ENCODE data around the gene ATXN2L.
"Not testable (repeated sequence)": the region's sequence is repeated elsewhere in the genome, so short reads cannot be mapped to it uniquely, and the experiment has no call there.

Gene ATXN2L

DNA sequence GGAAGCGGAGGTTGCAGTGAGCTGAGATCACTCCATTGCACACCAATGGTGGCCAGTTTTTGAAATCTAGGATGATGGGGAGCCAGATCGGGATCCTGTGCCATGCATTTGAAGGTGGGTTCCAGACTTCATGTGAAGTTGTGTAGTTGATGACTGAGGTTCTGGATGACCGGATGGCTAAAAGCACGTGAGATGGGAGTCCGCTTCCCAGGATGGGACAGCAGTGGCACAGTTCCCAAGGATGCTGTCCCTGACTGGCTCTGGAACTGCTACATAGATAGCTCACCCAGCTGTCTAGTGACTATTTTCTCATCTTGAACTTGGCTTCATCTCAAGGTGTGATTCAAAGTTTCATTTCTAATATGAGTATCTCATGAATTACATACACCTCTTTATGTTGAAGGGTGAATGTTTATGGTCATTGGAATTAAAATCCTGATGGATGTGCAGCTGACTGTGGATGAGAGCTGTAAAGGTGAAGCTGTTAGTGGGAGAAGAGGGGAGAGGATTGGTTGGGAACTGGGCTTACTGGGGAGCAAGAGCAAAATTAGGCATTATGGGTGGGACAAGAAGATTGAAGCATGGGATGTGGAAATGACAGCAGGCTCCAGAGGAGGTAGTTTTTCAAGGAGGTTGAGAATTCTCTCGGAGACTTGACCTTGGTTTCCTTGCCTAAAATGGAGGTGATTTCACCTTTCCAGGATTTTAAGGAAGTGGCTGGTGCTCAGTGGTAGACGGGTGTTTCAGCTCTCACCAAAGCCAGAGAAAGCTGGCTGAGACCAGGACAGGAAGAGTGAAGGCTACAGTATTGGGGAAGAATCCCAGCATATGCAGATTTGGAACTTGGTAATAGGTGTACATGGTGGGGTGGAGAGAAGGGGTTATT lies 15.1 kb downstream of the ATXN2L start:
- no peak for DNase-seq

DNA sequence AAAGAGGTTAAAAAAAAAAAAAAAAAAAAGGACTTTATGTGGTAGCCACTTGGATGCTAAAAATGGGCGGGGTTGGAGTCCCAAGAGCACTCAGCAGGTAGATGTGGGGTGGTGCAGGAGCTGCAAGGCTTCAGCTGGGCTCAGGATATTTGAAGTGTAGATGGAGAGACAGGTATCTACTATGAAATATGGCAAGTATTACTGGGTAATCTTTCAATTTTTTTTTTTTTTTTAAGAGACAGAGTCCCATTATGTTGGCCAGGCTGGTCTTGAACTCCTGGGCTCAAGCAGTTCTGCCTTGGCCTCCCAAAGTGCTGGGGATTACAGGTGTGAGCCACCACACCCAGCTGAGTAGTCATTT lies 15.7 kb downstream of the ATXN2L start:
- DNase-seq = no peak

DNA sequence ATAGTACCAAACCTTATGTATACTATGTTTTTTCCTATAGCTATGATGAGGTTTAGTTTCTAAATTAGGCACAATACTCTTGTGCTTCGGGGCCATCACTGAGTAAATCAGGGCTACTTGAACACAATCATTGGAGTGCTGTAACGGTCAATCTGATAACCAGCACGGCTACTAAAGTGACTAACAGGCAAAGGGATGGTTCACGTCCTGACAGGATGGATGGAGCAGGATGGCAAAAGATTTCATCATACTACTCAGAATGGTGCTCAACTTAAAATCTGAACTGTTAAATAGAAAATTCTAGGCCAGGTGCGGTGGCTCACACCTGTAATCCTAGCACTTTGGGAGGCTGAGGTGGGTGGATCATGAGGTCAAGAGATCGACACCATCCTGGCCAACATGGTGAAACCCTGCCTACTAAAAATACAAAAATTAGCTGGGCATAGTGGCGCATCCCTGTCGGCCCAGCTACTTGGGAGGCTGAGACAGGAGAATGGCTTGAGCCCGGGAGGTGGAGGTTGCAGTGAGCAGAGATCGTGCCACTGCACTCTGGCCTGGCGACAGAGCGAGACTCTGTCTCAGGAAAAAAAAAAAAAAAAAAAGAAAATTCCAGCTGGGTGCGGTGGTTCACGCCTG lies 16.3 kb downstream of the ATXN2L start:
- no peak for DNase-seq

DNA sequence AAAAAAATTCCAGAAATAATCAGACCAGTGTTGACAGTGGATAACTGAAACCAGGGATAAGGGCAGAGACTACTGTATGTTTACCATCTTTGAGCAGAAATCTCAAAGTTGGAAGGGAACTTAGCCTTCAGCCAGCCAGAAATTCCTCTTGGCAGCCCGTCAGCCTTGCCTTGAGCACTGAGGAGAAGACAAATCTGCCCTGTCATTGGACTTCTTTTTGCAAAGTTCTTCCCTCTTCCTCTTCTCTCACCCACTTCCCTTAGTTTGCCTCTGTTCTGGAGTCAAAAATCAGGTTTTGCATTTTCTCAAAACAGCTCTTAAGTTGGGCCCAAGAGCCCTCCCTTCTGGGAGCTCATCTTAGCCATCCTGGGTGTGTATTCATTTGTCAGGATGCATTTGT lies 17.1 kb downstream of the ATXN2L start:
- no peak for DNase-seq

DNA sequence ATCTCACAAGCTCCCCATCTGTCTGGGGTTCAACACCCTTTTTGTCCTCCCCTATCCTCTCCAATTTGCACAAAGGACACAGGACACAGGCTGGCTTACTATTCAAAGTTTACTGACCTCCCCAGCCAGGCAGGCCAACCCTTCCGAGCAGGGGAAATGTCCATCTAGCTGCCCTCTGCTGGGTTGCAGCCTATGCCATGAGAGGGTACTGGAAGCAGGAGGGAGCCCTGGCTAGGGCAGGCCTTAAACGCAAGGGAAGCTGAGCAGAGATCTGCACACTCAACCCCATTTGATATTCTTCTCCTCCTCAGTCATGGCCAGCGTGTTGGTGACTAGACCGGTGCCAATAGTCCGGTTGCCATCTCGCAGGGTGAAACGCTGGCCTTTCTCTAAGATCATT lies 19.9 kb downstream of the ATXN2L start:
- no peak for DNase-seq

DNA sequence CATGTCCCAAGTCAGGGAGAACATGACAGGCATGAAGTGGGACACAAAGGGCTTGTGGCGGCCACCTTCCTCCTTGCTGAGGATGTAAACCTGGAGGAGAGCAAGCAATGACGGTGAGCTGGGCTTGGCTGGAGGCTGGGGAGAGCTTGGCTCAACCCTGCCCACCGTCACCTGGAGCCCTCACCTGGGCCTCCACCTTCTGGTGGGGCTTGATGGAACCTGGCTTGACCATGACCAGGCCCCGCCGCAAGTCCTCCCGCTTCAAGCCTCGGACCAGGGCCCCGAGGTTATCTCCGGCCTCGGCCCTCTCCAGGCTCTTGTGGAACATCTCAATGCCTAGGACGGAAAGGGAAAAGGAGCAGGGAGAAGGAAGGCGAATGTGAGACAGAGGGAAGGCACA lies 21.0 kb downstream of the ATXN2L start:
- no peak for DNase-seq

DNA sequence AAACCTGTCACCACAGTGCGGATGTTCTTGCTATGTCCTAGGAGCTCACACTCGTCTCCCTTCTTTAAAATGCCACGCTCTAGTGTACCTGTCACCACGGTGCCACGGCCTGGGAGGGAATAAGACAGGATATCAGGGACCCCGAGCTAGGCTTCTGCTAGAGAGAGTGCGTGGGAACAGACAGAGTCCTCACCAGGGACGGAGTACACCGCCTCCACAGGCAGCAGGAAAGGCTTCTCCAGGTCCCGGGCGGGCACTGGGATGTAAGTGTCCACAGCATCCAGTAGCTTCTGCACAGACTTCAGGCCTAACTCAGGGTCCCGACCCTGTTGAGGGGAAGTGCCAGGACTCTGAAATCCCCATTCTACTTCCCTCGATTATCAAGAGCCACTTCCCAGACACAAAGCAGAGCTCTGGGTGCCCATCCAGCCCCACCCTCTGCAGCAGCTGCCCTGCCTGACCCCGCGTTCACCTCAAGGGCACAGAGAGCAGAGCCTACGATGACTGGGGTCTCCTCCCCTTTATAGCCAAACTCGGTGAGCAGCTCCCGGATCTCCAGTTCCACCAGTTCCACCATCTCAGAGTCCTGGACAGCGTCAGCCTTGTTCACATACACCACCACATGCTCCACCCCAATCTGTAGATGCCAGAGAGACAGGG lies 21.6 kb downstream of the ATXN2L start:
- no peak for DNase-seq

DNA sequence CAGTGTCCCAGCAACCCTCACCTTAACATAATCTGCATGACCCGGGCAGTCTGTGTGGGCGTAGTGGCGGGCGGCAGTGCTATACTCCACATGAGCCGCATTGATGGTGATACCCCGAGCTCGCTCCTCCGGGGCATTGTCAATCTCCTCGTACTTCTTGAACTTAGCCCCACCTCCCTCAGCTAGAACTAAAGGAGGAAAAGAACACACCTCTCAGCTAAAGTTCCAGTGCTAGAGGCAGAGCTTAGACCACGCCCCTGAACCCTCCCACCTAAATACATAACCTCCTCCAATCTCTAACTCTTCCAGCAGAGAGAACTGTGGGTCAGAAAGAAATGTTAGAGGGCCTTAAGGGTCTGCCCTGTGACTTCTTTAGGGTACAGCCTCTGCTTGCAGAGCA lies 22.5 kb downstream of the ATXN2L start:
- no peak for DNase-seq

DNA sequence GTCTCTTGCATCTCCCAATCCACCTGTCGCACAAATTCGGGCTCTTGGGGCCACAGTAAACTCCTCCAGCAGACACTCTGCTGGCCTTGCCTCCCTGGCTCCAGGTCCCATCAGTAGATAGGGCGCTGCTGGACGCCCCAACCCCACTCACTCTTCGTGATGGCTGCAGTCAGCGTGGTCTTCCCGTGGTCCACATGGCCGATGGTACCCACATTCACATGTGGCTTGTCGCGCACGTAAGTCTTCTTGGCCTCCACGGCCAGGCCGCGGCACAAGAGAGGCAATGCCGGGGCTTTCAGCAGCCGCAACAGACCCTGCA lies 22.9 kb downstream of the ATXN2L start:
- DNase-seq = no peak

DNA sequence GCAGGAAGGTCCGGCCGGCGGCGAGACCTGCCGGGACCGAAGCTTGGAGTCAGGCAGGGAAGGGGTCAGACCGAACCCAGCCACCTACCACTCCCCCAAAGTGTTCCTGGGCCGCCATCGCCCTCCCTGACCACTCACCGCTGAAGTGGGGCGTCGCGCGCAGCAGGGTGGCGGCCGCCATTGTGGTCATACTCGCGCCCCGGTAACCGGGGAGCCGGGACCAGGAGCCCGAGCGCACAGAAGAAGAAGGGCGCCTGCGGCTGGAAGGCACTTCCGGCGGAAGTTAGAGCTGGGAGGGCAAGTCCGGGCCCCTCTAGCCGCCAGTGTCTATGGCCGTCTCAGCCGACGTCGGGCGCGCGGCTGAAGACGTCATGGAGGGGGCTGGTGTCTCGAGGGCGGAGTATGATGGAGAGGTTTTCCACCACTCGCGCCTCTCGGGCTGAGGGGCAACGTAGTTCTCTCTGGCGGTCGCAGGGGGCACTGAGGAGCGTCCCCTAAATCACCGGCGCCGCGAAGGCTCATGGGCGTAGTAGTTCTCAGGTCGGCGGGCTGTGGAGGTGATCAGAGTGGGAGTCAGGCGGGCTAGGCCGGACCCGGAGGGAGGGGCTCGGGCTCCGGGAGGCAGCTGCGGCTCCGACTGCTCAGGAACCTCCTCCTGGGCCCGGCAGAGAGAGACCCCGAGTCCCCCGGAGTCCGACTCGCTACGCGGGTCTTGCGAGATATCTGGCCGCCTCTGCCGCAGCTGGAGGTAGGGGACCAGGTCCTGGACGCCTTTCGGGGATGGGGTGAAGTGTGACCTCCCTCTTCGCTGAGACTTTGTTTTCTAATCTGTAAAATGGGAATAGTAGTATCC lies 23.5 kb downstream of the ATXN2L start, which contains the start of gene TUFM:
Gene TUFM, minus strand, starts transcription at position 269 of the 853 bp plus-strand sequence. Its CDS starts 79 bp downstream, at position 190.
- DNase-seq = peak; percentile 98

DNA sequence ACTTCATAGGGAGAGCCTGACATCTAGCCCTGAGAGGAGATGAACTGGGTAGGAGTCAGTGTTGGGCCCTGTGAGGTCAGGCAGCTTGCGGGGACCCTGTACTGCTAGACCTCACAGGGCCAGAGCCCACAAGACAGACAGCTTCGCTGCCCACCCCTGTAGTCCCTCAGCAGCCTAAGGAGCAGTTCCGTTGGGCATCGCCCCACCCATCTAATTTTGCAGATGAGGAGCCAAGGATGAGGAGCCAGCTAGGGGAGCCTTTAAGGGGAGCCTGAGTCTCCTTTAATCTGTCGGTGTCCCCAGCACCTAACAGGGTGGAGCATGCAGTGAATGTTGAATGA lies 24.1 kb downstream of the ATXN2L start:
- DNase-seq = no peak

DNA sequence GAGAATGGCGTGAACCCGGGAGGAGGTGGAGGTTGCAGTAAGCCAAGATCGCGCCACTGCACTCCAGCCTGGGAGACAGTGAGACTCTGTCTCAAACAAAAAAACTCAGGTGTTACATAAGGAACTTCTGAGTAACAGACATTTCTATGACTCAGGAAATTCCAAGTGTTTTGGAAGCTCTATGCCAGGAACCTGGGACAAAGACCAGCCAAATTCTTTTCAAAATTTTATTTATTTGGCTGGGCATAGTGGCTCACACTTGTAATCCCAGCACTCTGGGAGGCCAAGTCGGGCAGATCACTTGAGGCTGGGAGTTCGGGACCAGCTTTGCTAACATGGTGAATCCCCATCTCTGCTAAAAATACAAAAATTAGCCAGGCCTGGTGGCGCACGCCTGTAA lies 35.6 kb downstream of the ATXN2L start:
- DNase-seq = no peak

DNA sequence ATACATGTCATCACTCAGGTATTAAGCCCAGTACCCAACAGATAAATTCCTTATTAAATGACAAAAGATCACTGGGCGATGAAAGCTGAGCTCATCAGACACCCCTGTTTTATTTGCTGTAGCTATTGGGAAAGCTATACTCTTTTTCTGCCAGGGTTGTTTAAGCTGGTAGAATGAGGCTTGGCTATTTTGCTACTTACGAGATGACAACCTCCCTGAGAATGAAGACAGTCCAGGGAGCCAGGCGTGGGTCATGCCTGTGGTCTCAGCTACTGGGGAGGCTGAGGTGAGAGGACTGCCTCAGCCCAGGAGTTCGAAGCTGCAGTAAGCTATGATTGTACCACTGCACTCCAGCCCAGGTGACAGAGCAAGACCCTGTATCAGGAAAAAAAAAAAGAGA lies 36.5 kb downstream of the ATXN2L start:
- no peak for DNase-seq

DNA sequence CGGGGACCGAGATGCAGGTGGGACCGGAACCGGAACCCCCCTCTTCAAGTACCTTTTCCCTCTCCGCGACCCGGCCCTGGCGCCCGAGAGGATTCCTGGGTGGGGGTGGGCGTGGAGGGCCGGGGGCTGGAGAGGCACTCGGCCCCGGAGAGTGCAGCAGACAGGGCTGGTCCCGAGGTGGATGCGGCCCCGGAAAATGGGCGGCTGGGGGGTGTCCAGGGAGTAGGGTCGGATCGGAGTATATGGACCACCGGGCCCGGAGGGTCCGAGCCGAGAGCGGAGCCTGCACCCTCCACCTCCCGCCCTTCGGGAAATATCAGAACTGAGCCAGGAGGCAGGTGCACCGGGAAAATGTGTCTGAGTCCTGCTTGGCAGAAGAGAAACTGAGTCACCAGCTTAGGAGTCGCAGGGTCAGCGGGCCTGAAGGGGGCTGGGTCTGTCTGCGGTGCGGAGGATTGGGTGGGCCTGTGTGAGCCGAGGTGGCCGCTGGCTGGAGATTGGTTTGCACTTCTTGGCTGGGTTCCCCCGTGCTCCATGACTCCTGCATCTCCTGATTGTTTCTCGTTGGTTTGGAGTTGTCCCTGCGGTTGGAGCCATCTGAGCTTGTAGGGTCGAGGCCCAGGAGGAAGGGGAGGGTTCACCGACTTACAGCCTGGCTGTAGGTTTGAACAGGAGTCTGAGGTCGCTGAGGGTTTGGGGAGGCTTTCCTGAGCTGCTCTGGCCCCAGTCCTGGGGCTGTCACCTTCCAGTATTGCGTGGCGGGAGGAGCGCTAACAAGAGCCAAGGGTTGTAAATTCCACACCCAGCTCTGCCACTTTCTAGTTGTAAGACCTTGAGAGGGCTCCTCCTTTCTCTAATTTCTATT lies 41.4 kb downstream of the ATXN2L start:
- peak; percentile 33 for DNase-seq

DNA sequence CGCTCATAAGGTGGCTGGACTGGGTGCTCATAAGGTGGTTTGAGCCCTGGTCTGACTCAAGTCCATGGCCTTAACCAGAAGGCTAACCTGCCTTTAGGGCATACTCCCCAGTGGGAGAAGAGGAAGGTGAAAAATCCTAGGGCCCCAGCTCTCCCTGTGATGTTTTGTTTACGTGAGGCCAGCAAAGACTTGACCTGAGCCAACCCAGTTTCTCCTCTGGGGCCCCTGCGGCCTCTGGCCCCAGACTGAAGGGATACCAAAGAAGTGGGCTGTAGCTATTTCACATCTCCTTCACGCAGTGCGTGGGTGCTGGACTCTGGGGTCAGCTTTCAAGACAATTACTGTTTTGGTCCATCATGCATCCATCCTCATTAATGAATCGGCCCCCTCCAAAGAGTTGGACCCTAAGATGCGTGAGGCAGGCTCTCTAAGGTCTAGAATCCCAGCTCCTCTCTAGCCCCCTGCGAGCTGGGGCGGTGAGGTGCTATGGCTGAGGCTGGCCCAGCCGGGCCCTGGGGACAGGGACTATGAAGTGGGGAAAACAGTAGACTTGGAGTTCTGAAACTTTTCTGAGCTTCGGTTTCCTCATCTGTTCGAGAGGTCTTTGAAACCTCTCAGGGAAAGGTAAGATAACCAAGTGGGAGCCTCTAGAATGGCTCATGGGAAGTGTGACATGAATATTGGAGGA lies 42.3 kb downstream of the ATXN2L start:
- no peak for DNase-seq

DNA sequence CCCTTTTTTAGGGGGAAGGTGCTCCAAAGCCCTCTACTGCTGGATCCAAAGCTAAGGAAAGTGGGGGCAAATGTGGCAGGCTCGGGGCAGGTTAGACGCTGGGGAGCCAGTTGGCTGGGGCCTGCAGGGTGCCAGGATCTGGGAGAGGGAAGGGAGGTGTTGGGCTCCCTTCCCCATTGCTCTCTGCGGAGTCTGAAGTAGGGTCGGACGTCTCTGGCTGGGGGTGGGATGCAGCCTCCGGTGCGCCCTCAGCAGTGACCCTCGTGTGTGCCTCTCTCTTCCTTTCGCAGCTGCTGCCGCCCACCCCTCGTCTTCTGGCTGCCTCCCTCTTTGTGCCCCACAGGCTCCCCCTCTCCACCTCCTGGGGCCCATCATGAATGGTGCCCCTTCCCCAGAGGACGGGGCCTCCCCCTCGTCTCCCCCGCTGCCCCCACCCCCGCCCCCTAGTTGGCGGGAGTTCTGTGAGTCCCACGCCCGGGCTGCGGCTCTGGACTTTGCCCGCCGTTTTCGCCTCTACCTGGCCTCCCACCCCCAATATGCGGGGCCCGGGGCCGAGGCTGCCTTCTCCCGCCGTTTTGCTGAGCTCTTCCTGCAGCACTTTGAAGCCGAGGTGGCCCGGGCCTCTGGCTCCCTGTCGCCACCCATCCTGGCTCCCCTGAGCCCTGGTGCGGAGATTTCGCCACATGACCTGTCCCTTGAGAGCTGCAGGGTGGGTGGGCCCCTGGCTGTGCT lies 43.1 kb downstream of the ATXN2L start:
- DNase-seq = no peak

DNA sequence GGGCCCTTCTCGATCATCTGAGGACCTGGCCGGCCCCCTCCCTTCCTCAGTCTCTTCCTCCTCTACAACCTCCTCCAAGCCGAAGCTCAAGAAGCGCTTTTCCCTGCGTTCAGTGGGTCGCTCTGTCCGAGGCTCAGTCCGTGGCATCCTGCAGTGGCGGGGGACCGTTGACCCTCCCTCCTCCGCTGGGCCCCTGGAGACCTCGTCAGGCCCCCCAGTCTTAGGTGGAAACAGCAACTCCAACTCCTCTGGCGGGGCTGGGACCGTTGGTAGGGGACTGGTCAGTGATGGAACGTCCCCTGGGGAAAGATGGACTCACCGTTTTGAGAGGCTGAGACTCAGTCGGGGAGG lies 43.6 kb downstream of the ATXN2L start:
- DNase-seq = no peak

DNA sequence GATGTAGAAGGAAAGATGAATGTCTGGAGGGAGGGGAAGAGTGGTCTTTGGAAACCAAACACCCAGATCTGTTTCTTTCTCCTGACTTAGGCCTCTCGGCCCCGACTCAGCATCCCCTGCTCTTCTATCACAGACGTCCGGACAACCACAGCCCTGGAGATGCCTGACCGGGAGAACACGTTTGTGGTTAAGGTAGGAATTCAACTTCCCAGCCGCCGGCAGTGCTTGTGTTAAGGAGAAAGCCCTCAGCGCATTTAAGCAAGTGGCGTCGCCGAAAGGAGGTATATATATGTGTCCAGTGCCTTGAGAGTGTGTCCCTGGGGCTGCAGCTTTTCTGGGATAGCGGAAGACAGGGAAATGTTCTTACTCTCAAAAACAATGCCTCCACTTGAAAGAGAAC lies 44.4 kb downstream of the ATXN2L start:
- DNase-seq = no peak

DNA sequence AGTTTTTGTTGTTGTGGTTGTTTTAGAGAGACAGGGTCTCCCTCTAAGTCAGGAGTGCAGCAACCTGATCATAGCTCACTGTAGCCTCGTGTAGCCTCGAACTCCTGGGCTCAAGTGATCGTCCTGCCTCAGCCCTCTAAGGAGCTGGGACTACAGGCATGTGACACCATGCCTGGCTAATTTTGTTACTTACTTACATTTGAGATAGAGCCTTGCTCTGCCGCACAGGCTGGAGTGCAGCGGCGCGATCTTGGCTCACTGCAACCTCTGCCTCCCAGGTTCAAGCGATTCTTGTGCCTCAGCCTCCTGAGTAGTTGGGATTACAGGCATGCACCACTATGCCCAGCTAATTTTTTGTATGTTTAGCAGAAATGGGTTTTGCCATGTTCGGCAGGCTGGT lies 44.8 kb downstream of the ATXN2L start:
- DNase-seq = not testable (repeated sequence)

DNA sequence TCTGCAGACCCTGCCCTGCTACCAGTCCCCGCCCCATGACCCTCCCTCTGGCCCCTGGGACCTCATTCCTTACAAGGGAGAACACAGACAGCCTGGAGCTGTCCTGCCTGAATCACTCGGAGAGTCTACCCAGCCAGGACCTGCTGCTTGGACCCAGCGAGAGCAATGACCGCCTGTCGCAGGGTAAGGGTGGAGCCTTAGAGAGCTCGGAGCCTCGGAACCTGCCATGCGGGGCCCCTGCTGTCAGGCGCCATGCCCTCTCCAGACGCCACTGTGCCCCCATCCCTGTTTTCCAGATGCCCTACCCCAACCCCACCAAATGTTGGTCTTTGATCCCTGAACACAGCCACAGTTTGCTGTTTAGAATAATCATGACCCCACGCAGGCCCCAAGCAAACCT lies 46.4 kb downstream of the ATXN2L start:
- DNase-seq = no peak

DNA sequence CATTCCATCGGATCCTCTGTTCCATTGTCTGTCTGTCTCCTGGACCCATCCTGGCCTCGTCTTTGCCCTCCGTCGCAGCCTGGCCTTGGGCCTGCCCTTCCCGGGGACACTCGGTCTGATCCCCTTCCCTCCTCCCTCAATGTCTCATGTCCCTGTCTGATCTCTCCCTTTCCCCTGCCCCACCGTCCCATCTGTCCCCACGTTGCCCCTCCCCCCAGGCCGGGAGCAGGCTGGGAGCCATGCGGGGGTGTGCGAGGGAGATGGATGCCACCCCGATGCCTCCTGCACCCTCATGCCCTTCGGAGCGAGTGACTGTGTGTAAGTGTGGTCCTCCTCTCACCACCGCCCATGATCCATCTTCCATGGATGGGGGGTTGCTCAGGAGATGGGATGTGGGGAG lies 50.2 kb downstream of the ATXN2L start:
- no peak for DNase-seq

All from effector CD4-positive, alpha-beta T cell (primary cell).